Endometrial microvascular endothelial cells (primary cell): Measurements from ENCODE around the gene CHD6. TPM values are rescaled to one million over a fixed set of nuclear protein-coding genes. Genes with fewer than 3 reads are reported as not detected.

Experiments
- in situ Hi-C: cut with HindIII; loops from 2 replicates; pipeline ENCODE4 v1.10.0; 2017; ENCODE audit warnings: low sequenced_read_pairs, low pct_unique_long_range_greater_than_20kb; ENCODE audit errors: inconsistent ontology term
- total RNA-seq: library from RNA; depleted of rRNA; stranded (reverse); fragments of >200 nt; gene quantifications from one replicate; pipeline ENCODE4 v1.2.3, GENCODE V29; 2015; ENCODE audit errors: inconsistent ontology term

Gene CHD6
- total RNA-seq, 1 donor from 2014 or later, result 5.6 TPM

DNA sequence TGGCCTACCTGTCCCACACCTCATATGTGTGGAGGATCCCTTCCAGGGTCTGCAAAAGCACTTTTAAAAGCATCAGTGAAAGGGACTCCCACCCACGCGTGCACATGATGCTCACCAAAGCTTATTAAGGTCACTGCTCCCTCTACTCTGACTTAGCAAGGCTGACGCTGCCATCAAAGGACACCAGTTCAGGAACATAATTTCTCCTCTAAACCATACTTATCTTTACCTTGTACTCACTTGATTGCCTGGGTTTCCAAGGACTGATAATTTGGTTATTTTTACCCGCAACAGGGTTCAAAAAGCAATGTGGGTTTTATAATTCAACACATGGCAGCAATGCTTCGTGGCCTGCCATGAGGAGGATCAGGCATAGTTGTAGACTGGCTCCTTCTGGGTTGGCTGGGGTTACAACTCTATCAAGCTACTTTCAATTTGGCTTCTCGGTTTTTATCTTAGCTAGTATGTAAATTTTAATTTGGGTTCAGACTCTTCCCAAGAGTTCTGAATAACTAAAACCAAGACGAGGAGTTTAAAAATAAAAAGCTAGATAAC is 199.4 kb downstream of the CHD6 start:
- in situ Hi-C loops, result no loop called here

DNA sequence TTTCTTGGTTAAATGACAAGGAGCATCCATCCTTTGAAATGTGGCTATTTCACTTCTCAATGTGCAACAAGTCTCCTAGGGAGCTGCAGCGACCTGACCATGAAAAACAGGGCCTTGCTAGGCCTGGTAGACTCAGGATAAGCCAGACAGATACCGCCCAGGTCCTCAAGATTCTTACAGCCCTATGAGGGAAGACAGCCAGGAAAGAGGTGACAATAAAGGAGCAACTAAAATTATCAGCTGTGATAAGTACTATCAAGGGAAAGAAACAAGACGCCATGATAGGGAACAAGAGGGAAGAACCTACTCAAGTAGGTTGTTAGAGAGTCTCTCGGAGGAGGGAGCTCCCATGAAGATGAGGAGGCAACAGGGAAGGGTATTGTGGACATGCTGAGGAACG is 200.1 kb downstream of the CHD6 start:
- in situ Hi-C loops, result no loop called here

DNA sequence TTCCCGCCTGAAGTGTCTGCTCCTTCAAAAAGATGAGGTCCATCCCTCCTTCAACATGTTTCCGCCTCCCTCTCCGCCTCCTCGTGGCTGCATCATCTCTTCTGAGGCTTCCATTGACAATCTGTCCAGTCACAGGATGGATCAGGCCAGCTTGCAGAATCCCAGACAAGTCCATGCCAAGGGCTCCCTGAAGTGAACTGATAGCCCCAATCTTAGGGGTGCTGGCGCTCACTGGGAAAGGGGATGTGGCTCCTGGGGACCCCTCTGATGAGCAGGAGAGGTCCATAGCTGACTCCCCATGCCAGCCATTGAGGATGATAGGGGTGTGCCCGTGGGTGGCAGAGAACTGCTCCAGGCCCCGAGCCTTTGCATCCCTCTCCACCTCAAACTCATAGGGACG is 203.0 kb downstream of the CHD6 start:
- in situ Hi-C loops, result no loop called here

DNA sequence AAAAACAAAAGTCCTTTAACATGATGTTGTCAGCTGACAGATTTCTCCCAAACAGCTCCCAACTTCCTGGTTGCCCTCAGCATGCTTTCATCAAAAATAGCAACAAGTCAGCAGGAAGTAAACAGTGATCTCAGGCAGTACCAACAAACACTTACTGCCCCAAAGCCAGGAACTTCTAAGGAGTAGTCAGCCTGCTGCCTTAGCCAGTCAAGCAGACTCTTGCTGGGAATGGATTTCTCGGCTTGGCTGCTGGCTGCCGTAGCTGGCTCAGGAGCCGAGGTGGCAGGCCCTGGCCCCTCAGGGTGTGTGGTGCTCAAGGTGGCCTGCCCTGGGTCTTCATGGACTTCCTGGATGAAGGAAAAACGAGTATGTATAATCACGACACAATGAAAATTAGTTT is 205.0 kb downstream of the CHD6 start:
- in situ Hi-C loops, result no loop called here

DNA sequence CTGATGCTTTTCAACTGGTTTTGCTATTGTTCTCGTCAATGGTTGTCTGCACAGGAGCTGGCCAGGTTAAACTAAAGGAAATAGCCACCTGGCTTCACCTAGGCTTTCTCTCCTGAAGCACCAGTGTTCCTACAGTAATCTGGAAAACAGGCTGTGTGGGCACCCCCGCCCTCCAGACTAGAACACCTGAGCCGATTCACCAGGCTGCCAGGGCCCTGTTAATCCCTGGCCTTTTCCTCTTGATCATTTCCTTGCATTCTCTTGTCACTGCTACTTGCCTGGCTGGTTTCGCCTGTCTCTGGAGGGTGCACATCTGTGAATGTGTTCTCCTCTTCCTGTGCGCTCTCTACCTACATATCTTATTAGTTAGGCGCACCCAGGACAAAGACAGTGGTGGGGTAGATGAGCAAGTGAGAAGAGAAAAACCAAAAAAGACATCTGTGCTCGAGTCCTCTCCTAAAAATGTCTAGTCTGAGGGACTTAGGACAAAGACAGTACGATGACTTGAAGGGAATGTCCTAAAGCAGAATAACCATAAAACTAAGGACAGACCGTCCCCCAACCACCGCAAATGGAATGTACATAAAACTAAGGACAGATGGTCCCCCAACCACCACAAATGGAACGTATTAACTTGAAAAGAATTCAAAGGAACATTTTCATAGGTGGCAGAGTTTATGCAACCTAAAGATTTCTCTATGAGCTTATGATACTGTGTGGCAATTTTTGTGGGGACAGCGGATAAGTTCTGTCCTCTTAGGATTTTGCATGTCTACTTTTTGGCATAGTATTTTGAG is 205.7 kb downstream of the CHD6 start:
- in situ Hi-C loops, result no loop called here

DNA sequence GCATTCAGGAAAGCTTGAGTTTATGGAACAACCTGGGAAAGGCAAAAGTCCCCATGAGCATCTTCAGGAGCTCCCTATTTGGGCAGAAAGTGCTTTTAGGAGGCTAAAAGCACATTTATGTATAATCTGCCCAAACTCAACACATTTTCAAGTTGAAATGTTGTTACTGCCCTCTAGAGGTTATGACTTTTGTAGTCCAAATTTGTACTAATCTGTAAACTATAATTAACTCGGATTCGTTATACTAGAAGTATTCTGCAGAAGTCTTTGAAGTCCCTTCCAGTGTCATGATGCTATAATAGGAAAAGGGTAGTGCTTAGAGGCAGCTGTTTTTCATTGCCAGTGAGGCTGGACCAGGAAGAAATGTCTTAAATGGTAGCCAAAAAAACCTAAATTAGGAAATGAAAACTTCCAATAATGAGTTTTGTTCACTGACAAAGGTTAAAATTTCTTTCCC is 206.8 kb downstream of the CHD6 start:
- in situ Hi-C loops, result no loop called here

DNA sequence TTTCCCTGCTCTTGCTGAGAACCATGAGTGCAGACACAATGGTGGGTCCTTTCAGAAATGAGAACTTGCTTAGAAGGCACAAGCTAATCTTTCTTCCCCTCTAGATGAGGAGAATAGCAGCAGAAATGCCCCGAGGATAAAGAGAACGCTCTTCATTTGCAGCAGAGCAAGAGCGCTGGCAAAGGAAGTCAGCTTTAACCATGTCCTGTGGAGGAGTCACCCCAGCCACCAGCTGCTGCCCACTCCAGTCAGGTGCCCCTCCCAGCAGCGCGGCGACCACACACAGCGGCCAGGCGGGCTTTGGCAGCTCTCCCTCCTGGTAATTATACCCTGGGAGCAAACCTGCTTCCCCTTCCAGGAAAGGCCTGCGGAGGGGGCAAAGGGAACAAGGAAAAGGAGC is 209.2 kb downstream of the CHD6 start:
- in situ Hi-C loops, result no loop called here

DNA sequence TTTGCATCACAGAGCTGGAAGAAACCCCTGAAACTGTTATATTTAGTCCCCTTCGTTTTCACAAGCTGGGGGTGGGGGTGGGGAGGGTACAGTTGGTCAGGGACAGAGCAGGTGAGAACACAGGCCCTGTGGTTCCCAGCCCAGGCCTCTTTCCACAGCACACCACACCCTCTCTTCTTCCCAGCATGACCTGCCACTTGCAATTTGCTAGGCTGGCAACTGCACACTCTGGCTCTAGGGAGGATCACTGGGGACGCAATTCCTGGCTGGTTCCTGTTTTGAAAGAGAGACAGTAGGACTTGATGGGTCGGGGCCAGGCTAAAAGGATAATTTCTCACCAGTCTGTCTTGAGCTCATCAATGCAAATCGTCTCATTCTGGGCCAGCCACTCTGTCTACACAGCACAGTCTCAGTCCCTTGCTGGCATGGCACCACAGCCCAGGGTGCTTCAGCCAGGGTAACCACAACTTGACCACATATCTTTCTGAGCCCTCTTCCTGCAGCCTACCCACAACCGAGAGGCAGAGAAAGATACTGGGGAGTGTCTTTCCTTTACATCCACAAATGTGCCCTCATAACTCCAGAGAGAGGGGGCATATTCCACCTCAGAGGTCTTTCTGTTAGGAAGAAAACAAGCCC is 209.9 kb downstream of the CHD6 start:
- in situ Hi-C loops, result no loop called here

DNA sequence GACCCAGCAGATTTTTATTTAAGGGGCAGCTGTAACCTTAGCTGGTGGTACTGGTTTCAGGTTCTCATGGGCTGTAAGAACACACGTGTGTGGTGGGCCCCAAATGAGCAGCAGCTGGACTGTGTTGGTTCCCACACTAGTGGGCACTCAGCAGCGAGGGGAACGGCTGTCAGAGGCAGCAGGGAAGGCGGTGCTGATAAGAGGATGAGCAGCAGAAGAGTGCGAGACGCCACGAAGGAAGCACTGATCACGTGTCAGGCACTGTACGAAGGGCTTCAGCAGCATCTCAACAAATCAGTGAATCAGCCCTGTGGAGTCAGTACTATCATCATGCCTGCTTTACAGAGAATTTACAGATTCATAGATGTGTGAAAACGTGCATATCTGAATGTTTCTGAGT is 210.6 kb downstream of the CHD6 start:
- in situ Hi-C loops, result no loop called here

DNA sequence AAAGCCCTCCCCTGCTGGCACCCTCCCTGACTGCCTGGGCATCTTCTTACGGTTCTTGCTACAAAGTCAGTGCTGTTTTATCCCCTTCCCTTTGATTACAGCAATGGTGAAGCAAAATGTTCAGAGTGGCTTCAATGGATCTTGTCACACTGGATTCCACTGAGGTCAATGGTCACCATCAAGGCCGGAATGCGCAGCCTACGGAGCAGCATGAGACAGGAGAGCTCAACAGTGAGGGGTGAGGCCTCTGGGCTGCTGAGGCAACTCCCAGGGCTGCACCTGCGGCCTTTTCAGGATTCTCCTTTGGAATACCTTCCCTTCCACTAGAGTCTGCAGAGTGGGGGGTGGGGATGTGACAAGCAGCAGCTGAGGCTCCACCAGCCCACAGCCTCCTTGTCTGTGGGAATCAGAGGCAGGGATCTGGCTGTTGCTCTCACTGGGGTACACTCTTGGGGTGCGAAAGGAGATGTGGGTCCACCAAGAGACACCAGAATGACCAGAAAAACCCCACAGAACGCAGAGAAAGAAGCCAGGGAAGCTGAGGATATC is 211.2 kb downstream of the CHD6 start:
- in situ Hi-C loops, result no loop called here

DNA sequence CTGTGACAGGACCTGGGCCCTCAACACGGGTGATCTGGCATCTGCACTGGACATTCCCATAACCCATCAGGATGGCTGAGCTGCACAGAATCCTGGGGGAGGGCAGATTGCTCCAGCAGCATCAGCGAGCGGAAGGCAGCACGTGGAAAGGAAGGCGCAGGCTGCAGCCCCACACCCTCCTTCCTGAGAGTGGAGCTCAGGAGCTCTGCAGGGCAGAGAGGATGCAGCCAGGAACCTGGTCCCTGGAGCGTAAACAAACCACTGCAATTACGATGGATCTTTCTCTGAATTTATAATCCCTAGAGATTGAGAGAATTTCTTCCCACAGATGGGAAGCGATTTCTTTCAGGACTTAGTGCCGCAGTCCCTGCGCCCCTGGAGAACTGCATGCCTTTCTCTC is 211.8 kb downstream of the CHD6 start:
- in situ Hi-C loops, result no loop called here

DNA sequence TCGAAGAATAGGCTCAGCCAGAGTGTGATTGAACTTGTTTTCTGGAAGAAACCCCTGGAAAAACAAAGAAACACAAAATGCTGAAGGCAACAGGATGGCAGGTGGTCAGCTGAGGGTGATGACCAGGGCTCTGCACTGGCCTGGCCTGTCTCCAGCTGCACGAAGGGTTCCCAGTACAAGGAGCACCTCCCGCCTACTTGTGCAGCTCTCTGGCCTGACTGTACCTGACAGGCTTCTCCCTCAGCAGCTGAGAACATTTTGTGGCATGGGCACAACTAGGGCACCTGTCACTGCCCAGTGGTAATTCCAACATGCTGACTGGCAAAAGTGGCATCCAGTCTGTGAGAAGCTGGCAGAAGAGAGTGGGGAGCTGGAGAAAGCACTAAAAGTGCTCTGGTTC is 212.7 kb downstream of the CHD6 start:
- in situ Hi-C loops, result no loop called here

DNA sequence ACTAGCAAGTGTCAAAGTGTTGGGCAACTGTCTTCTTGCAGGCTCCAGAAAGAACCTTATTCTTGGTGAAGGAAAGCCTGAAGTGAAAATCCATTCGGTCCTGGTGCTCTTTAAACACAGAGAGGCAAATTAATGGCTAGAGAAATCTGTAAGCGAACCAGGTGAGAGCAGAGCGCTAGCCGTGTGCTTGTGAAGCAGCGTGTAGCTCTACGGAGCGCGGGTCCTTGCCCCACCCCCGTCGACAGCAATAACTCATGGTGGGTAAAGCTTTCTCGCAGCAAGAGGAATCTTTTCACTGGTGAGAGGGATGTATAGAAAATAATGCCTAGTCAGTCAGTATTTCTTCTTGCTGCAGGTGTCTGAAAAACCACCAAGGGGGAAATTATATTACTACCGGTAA is 214.6 kb downstream of the CHD6 start:
- in situ Hi-C loops, result no loop called here

DNA sequence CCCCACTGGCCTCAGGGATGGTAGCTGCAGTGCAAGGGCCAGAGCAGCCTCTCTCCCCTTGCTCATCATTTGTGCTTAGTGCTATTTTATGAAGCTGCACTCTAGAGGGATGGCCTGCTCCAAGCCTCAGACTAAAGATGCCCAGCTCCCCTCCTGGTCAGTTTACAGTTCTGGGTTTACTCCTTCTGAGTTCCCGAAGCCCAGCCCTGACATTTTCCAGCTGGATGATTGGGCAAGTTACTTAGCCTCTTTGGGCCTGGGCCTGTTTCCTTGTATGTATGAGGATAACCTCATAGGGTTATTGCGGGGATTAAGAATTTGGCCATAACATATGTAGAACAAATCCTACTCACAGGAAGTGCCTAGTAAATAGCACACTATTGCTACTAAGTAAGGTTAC is 219.8 kb downstream of the CHD6 start:
- in situ Hi-C loops, result no loop called here

DNA sequence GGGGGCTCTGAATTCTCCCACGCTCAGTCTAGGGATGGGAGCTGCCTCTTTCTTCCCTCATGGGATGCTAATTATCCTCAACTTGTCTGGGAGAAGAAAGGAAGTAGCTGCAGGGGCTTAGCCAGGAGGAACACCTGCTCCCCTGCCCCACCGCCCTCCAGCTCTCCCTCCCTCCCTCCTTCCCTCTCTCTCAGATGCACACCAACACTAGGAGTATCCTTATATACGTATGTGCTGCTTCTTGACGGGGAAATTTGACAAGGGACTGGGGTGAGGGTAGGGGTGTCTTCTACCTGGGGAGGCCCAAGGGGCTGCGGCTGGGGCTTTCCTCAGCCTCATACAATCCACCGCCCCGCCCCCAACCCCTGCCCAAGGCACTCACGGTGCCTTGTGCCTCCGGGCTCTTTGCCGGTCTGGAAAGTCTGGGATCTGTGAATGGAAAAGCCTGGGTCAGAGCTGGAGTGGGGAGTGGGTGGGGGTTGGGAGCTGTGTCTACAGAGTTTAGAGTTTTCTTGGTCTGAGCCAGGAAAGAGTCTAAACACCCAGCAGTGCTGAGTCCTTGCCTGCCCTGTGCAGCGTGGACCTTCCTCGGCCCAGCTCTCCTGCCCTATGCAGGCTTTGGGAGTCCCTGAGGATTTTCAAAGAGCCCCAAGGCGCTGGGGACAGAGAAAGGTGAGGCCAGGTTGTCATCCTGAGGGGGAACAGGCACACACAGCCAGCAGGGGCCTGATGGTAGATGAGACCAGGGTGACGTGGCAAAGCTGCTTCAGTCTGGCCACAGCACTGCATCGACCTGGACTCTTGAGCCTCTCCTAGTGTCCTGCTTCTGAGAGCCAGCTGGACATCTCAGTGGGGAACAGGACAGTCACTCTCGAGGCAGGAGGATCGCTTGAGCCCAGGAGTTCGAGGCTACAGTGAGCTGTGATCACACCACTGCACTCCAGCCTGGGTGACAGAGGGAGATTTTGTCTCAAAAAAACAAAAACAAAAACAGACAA is 222.2 kb downstream of the CHD6 start:
- in situ Hi-C loops, result no loop called here

DNA sequence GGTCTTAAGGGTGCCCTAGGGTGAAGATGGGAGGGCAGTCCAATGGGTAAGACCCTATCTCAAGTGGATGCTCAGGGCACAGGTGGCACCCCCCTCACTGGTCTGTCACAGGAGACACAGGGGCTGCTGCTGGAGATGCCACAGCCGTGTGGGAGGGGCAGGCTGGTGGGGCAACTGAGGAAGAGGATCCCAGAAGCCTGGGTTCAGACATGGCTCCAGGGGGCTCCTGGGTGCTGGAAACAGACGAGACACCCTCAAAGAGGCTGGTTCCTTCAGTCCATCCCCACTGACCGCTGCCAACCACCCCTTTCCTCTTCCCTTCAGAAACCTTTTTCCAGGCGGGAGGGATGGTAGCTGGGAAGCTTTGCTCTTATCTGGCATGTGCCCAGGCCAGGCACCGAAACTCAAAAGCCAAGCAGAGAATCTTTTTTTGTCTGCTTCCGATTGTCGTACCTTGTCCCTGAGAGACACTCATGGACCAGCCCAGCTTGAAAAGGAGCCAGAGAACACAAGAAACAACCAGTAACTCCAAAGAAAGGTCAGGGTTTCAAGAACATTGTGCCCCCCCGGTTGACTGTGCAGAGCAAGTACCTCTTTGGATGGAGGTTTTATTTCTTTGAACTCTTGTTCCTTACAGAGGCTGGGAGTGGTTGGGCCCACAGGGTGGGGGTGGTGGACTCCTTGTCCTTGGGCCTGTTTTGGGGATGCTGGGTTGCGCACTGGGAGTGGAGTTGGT is 223.1 kb downstream of the CHD6 start:
- in situ Hi-C loops, result no loop called here

DNA sequence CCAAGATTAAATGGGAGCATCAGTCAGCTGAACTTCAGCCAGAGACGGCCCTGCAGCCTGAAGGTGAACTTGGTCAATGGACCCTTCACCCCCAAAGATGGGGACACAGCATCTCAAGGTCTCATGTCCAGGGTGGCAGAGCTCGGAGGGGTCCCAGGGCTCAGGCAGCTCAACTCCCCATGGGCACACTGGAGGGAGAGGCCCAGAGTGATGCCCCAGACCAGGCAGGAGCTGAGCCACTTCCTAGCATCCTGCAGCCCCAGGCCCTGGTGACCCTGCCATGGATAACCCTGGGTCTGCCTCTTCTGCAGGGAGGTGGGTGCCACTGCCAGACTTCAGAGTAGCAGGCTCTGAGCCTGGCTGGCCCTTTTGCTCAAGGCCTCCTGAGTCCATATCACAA is 224.1 kb downstream of the CHD6 start:
- in situ Hi-C loops, result no loop called here

DNA sequence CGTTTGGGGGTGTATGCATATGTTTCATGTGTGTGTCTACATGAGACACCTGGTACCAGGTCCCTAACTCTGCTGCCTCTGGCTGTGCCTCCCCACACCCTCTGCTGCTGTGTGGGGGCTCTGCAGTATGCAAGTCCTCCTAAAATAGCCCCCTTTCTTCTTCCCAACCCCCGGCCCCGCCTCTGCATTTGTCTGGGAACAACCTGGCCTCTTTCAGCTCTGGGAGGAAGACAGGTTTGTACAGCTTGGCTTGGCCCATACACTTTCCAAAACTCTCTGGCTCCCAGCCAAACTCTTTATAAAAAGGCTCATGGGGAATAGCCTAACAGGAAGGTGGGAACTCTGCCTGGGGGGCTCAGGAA is 224.5 kb downstream of the CHD6 start:
- in situ Hi-C loops, result no loop called here
